Measurements from ENCODE around the gene PCCB. TPM values are rescaled to one million over a fixed set of nuclear protein-coding genes. Genes with fewer than 3 reads are reported as not detected.
"Not testable (repeated sequence)": the region's sequence is repeated elsewhere in the genome, so short reads cannot be mapped to it uniquely, and the experiment has no call there.

Gene PCCB
- 10 to 100 TPM; 12.9 to 42.8 (median 17.2) TPM for total RNA-seq

DNA sequence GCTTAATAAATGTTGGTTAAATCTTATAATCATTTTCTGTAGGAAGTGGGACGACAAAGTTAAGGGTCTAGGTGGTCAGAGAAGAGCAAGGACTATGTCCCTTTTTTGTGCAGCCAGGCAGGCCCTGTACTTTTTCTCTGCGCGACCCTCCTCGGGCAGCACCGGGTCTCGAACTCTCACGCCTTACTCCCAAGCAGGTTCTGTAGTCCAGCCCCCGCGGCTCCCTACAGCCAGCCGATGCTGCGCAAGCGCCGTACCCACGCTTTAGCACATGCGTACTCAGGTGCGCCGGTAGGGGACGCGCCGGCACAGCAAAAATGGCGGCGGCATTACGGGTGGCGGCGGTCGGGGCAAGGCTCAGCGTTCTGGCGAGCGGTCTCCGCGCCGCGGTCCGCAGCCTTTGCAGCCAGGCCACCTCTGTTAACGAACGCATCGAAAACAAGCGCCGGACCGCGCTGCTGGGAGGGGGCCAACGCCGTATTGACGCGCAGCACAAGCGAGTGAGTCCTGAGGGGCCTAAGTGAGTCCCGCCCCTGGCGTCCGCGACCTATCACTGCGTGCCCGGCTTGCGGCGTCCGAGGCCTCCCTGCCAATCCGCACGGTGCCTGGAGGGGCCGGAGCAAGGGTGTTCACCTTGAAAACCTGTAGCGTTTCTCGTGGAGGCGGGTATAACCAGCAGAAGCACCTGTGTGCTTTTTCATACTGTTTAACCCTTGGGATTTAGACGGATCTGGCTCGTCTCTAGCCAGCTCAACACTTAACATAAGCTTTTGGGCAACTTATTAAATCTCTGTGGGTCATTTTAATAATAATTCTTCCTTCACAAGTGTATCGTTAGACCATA, at the start of gene PCCB:
TSS of gene PCCB (plus strand) at position 282 of the 844 bp plus-strand sequence. CDS start at position 318, 36 bp downstream.
- intact Hi-C loops (cut with DNase I; ENCODE audit: low total_unique reads) = no loop called here
- H3K9me3 ChIP-seq = no peaks in the 10 kb centered on the region
- no peaks in the 10 kb centered on the region for H3K4me1 ChIP-seq
- peak; percentile 92 for DNase-seq
- H3K36me3 ChIP-seq = no peaks in the 10 kb centered on the region
- H3K4me3 ChIP-seq = peak within 1 kb of the TSS; percentile 62 to 85
- H3K27me3 ChIP-seq = no peaks in the 10 kb centered on the region
- peak; percentile 45 to 66 for TF ChIP-seq POLR2A (IDR thresholded peaks at IDR 0.05)
- TF ChIP-seq, protein P1, sequence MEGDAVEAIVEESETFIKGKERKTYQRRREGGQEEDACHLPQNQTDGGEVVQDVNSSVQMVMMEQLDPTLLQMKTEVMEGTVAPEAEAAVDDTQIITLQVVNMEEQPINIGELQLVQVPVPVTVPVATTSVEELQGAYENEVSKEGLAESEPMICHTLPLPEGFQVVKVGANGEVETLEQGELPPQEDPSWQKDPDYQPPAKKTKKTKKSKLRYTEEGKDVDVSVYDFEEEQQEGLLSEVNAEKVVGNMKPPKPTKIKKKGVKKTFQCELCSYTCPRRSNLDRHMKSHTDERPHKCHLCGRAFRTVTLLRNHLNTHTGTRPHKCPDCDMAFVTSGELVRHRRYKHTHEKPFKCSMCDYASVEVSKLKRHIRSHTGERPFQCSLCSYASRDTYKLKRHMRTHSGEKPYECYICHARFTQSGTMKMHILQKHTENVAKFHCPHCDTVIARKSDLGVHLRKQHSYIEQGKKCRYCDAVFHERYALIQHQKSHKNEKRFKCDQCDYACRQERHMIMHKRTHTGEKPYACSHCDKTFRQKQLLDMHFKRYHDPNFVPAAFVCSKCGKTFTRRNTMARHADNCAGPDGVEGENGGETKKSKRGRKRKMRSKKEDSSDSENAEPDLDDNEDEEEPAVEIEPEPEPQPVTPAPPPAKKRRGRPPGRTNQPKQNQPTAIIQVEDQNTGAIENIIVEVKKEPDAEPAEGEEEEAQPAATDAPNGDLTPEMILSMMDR (IDR thresholded peaks at IDR 0.05) = peak; percentile 70 to 96 (median 83)
- peak within 1 kb of the TSS; percentile 89 to 91 for H3K27ac ChIP-seq

DNA sequence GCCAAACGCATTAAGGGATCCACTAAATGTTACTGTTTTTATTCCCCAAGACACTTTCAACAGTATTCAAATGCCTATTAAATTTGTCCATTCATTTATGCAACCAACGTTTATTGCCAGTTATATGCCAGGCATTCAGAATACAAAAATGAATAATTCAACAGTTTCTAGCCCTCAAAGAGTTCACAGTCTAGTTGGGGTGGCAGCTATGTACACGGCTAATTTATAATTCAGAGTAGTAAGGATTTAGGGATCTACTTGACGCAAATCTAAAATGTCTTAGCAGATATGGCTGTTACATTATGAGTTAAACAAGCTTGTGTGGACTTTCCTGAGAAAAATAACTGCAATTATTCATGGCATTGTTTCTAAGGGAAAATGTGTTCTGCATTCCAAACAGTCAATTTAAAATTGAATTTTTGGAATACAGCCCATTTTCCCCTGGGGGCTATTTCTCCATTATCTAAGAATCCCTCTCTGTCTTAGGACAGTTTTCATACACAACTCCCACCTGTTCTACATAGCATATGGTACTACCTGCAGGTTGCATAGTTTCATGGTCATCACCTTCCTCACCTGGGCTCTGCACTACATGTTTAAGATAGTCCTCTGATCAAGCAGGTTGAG, 42.5 kb upstream of the PCCB start:
- no peaks in the 10 kb centered on the region for H3K27me3 ChIP-seq
- intact Hi-C loops (cut with DNase I; ENCODE audit: low total_unique reads) = no loop called here
- no peaks in the 10 kb centered on the region for H3K9me3 ChIP-seq
- H3K4me1 ChIP-seq = no peaks in the 10 kb centered on the region
- no peak overlapping the region for H3K4me3 ChIP-seq
- TF ChIP-seq, protein P1 (IDR thresholded peaks at IDR 0.05) = no peak
- no peak for TF ChIP-seq POLR2A (IDR thresholded peaks at IDR 0.05)
- no peak overlapping the region for H3K27ac ChIP-seq
- no peak for DNase-seq
- no peaks in the 10 kb centered on the region for H3K36me3 ChIP-seq

DNA sequence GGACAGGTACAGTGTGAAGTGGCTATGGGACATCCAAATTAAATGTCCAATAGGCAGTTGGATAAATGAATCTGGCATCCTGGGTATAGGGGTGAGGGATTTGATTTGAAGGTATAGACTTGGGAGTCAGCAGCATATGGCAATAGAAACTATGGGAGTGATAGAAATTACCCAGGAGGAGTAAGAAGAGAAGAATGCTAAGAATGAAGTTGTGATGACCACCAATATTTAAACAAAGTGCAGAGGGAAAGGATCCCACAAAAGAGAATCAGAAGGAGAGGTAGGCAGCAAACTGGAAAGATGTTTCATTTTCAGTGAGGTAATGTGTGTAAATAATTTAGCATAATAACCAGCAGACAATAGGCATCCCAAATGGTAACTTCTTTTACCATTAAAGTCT, 40.2 kb upstream of the PCCB start:
- DNase-seq = no peak
- intact Hi-C loops (cut with DNase I; ENCODE audit: low total_unique reads) = no loop called here
- H3K36me3 ChIP-seq = no peaks in the 10 kb centered on the region

DNA sequence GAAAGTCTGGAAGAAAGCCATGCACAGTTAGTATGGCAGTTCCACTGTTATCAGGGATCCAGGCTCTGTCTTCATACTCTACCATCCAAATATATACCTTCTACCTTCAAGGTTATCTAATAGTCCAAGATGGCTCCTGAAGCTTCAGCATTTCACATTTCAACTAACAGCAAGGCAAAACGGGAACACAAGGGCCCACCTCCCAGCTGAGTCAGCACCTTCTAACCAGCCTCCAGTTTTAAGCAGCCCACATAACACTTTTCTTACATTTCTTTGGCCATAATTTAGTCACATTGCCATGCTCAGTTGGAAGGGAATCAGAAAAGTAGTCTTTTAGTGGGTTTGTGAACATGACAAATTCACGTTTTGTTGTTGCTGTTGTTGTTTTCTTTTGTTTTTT, 38.6 kb upstream of the PCCB start:
- no peak overlapping the region for H3K4me3 ChIP-seq
- no peak overlapping the region for H3K27ac ChIP-seq
- TF ChIP-seq, protein P1 (IDR thresholded peaks at IDR 0.05) = no peak
- no peak for TF ChIP-seq POLR2A (IDR thresholded peaks at IDR 0.05)
- no peak for DNase-seq
- H3K4me1 ChIP-seq = no peaks in the 10 kb centered on the region
- no peaks in the 10 kb centered on the region for H3K36me3 ChIP-seq
- intact Hi-C loops (cut with DNase I; ENCODE audit: low total_unique reads) = no loop called here
- H3K9me3 ChIP-seq = no peaks in the 10 kb centered on the region
- no peaks in the 10 kb centered on the region for H3K27me3 ChIP-seq

More for the DNA sequence above, 40.2 kb upstream of the PCCB start:
- no peak overlapping the region for H3K4me3 ChIP-seq
- no peaks in the 10 kb centered on the region for H3K4me1 ChIP-seq
- TF ChIP-seq, protein P1 (IDR thresholded peaks at IDR 0.05) = no peak
- no peak for TF ChIP-seq POLR2A (IDR thresholded peaks at IDR 0.05)
- H3K27ac ChIP-seq = no peak overlapping the region
- H3K9me3 ChIP-seq = no peaks in the 10 kb centered on the region
- H3K27me3 ChIP-seq = no peaks in the 10 kb centered on the region

DNA sequence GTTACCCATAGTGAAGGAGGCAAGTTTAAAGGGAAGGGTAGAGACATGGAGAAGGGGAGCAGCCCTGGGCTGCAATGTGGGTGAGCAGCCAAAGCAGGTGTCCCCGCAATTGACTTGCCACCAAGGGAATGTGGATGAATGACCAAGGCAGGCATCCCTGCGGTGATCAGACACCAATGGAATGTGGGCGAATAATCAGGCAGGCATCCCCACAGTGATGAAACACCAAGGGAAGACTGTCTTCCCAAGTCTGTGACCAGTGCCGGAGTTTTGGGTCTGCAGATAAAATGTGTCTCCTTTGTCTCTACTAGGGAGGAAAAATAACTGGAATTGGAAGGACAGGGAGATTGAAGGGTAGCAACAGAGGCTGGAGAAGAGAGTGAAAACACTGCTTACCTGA, 27.4 kb upstream of the PCCB start:
- H3K27me3 ChIP-seq; H3K4me1 ChIP-seq; H3K27ac ChIP-seq; DNase-seq; H3K9me3 ChIP-seq; intact Hi-C loops (cut with DNase I; ENCODE audit: low total_unique reads); H3K4me3 ChIP-seq; H3K36me3 ChIP-seq: not testable (repeated sequence)
